ENCODE data around the gene MYCBP2.

The MYCBP2 gene

DNA sequence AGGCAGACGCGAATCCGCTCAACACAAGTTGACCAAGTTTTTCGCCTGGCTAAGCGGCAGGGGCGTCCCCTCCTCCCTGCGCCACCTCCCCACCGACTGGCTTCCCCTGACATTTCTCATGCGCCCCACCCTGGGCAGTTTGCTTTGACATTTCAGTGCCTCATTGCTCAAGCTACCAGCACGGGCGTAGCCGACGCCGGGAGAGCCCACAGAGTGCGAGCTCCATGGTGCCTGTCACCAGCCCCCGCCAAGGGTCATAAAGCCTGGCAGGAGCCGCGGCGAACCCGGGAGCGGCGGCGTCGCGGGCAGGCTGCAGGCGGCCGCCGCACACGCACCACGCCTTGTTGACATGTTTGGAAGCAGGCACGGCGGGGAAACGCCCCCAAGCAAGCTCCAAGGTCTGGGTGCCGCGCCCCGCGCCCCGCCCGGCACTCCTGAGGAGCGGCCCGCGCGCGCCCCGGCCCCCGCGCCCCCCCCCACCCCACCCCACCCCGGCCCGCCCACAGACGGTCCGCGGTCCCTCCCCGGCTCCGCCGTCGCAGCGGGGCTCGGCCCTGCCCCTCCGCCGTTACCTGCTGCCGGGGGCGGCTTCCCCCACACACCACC, 300.5 kb downstream of the MYCBP2 start:
- no peak for TF ChIP-seq CTCF (IDR thresholded peaks at IDR 0.05)
- Histone ChIP-seq H3K36me3 (peaks cover 0 to 2% (median 0%) of the 10 kb centered on the region in 3 donors), H3K4me1 (peaks cover 0 to 50% (median 33%) of the 10 kb centered on the region in 4 donors), H3K27me3 (no peaks in the 10 kb centered on the region), H3K4me3 (peak overlapping the region; percentile 94 to 100), H3K9me3 (no peaks in the 10 kb centered on the region), H3K27ac (peak overlapping the region; percentile 97 to 100)
- peak; percentile 91 to 94 for DNase-seq
- intact Hi-C loops (cut with DNase I; ENCODE audit: low total_unique reads) = no loop called here

DNA sequence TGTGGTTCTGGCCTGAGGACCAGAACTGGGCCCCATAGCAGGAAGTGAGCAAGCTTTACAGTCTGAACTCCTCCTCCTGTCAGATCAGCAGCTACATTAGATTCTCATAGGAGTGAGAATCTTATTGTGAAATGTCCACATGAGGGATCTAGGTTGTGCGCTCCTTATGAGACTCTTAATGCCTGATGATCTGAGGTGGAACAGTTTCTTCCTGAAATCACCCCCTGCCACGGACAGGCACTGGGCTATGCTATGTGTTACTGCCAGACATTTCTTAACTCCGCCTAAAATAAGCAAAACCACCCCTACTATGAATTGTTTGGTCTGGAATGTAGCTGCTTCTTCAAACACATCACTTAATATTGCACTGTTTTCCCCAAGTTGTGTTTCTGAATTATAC, 304.6 kb downstream of the MYCBP2 start:
- no peak for DNase-seq
- Histone ChIP-seq H3K4me3 (peak overlapping the region; percentile 94 to 100), H3K4me1 (peaks cover 0 to 77% (median 49%) of the 10 kb centered on the region in 4 donors), H3K27ac (peak overlapping the region; percentile 83 to 97), H3K9me3 (no peaks in the 10 kb centered on the region), H3K27me3 (no peaks in the 10 kb centered on the region), H3K36me3 (peaks cover 8 to 22% (median 10%) of the 10 kb centered on the region in 3 donors)
- intact Hi-C loops (cut with DNase I; ENCODE audit: low total_unique reads) = no loop called here
- TF ChIP-seq CTCF (IDR thresholded peaks at IDR 0.05) = no peak

- Histone ChIP-seq H3K4me1 (peaks cover 0 to 99% (median 58%) of the 10 kb centered on the region in 4 donors), H3K27ac (peak overlapping the region; percentile 83 to 97), H3K36me3 (peaks cover 28 to 38% (median 30%) of the 10 kb centered on the region in 3 donors), H3K4me3 (peak overlapping the region; percentile 94 to 100), H3K9me3 (no peaks in the 10 kb centered on the region), H3K27me3 (no peaks in the 10 kb centered on the region)
- TF ChIP-seq CTCF (IDR thresholded peaks at IDR 0.05) = no peak
- intact Hi-C loops (cut with DNase I; ENCODE audit: low total_unique reads) = no loop called here
- DNase-seq = no peak
These were observed 307.1 kb downstream of the MYCBP2 start for GRCh38 chr13:77019756-77020155.

- peak overlapping the region; percentile 83 to 97 for H3K27ac ChIP-seq
- DNase-seq = no peak
- H3K36me3 ChIP-seq = peaks cover 55 to 65% (median 57%) of the 10 kb centered on the region in 3 donors
- peaks cover 0 to 99% (median 53%) of the 10 kb centered on the region in 4 donors for H3K4me1 ChIP-seq
- TF ChIP-seq CTCF (IDR thresholded peaks at IDR 0.05) = no peak
- H3K27me3 ChIP-seq = no peaks in the 10 kb centered on the region
- intact Hi-C loops (cut with DNase I; ENCODE audit: low total_unique reads) = no loop called here
- H3K4me3 ChIP-seq = peak overlapping the region in 1 of 2 donors; percentile 6
- no peaks in the 10 kb centered on the region for H3K9me3 ChIP-seq
These were observed 309.8 kb downstream of the MYCBP2 start for GRCh38 chr13:77016888-77017623.

- Histone ChIP-seq H3K9me3 (no peaks in the 10 kb centered on the region), H3K27me3 (no peaks in the 10 kb centered on the region), H3K4me1 (peaks cover 0 to 98% (median 46%) of the 10 kb centered on the region in 4 donors), H3K27ac (peak overlapping the region; percentile 83 to 97), H3K36me3 (peaks cover 62 to 69% (median 65%) of the 10 kb centered on the region in 3 donors), H3K4me3 (peak overlapping the region; percentile 4 to 6)
- intact Hi-C loops (cut with DNase I; ENCODE audit: low total_unique reads) = no loop called here
- no peak for DNase-seq
- no peak for TF ChIP-seq CTCF (IDR thresholded peaks at IDR 0.05)
These were observed 310.6 kb downstream of the MYCBP2 start for GRCh38 chr13:77016251-77016812.

Measured in tibial artery (tissue), 4 donors.